PFSK-1 (cell line): Measurements from ENCODE around the gene ZKSCAN4.
A peak's percentile ranks its signal among the peaks of the same experiment; 100 is the strongest.

Experiments
- FOXP2 ChIP-seq: optimal IDR thresholded peaks from 2 replicates; pipeline ENCODE3; 2011; ENCODE audit warnings: borderline replicate concordance, control low read depth, inconsistent platforms; ENCODE audit not compliant: insufficient read depth; ENCODE audit errors: extremely low read length, extremely low read depth
- POLR2AphosphoS5 ChIP-seq: IDR thresholded peaks from 2 replicates; pipeline ENCODE4 v1.6.1; 2012; ENCODE audit warnings: low read depth, mild to moderate bottlenecking, control low read depth, low read length, moderate library complexity
- SIN3A ChIP-seq: IDR thresholded peaks from 2 replicates; pipeline ENCODE4 v1.6.1; 2012; ENCODE audit warnings: mild to moderate bottlenecking, low read length, moderate library complexity, borderline replicate concordance; ENCODE audit not compliant: insufficient read depth
- TAF1 ChIP-seq: IDR thresholded peaks from 2 replicates; pipeline ENCODE4 v1.6.1; 2012; ENCODE audit warnings: low read length, control low read depth, borderline replicate concordance; ENCODE audit not compliant: insufficient read depth
- TF ChIP-seq, protein P1 (sequence below), 2 experiments: IDR thresholded peaks; 2 replicates each; pipeline versions ENCODE4 v1.6.1 to v1.8.0; 2011 to 2012; ENCODE audit warnings: low read depth in 2 of 2, low read length in 2 of 2, control low read depth in 1 of 2, inconsistent platforms in 1 of 2, mild to moderate bottlenecking in 1 of 2, moderate library complexity in 1 of 2; ENCODE audit not compliant: insufficient read depth in 1 of 2

DNA sequence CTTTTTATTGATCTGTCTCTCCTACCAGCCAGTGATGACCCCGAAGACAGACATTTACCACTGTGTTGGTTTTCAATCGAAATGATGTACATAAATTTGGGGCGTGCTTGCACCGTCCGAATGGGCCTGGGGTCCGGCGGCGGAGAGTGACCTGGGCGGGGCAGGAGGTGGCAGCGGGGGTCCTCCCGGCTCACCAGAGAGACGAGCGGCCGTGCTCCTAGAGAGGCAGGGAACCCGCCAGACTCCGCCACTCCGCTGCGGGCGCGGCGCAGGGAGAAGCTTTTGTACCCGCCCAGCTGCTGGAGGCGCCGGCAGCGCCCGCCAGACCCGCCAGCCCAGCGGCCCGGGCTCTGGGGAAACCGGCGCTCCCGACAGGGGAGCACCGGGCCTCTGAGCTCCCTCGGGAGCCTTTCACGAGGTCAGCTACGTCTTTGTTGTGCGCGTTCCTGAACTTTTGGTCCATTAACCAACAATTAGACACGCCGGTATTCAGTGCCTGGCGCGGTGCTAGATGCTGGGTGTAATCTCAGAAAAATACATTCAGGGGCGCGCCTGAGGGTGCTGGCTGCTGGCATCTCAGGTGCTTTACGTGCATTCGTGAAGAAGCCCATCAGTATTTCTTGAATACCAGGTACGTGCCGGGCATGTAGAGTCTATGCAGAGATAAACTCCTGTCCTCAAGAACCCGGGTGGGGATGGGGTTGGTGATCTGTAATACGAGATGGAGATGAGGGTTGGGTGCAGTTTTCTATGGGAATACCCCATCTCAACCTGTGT, 29.4 kb upstream of the ZKSCAN4 start, which contains the start of gene PGBD1:
- peak; percentile 67; the same call in 1 of the 2 replicates for TF ChIP-seq SIN3A
- TF ChIP-seq, protein P1, sequence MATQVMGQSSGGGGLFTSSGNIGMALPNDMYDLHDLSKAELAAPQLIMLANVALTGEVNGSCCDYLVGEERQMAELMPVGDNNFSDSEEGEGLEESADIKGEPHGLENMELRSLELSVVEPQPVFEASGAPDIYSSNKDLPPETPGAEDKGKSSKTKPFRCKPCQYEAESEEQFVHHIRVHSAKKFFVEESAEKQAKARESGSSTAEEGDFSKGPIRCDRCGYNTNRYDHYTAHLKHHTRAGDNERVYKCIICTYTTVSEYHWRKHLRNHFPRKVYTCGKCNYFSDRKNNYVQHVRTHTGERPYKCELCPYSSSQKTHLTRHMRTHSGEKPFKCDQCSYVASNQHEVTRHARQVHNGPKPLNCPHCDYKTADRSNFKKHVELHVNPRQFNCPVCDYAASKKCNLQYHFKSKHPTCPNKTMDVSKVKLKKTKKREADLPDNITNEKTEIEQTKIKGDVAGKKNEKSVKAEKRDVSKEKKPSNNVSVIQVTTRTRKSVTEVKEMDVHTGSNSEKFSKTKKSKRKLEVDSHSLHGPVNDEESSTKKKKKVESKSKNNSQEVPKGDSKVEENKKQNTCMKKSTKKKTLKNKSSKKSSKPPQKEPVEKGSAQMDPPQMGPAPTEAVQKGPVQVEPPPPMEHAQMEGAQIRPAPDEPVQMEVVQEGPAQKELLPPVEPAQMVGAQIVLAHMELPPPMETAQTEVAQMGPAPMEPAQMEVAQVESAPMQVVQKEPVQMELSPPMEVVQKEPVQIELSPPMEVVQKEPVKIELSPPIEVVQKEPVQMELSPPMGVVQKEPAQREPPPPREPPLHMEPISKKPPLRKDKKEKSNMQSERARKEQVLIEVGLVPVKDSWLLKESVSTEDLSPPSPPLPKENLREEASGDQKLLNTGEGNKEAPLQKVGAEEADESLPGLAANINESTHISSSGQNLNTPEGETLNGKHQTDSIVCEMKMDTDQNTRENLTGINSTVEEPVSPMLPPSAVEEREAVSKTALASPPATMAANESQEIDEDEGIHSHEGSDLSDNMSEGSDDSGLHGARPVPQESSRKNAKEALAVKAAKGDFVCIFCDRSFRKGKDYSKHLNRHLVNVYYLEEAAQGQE (IDR thresholded peaks at IDR 0.05; ENCODE audit: insufficient read depth in 1 of 2, low read depth in 2 of 2, low read length in 2 of 2) = no peak
- TF ChIP-seq POLR2AphosphoS5 = peak; percentile 82
- peak; percentile 65 for TF ChIP-seq FOXP2
- TF ChIP-seq TAF1 = peak; percentile 82
